Measurements from ENCODE around the gene ZNF800.
"Not testable (repeated sequence)": the region's sequence is repeated elsewhere in the genome, so short reads cannot be mapped to it uniquely, and the experiment has no call there.

Gene ZNF800, protein sequence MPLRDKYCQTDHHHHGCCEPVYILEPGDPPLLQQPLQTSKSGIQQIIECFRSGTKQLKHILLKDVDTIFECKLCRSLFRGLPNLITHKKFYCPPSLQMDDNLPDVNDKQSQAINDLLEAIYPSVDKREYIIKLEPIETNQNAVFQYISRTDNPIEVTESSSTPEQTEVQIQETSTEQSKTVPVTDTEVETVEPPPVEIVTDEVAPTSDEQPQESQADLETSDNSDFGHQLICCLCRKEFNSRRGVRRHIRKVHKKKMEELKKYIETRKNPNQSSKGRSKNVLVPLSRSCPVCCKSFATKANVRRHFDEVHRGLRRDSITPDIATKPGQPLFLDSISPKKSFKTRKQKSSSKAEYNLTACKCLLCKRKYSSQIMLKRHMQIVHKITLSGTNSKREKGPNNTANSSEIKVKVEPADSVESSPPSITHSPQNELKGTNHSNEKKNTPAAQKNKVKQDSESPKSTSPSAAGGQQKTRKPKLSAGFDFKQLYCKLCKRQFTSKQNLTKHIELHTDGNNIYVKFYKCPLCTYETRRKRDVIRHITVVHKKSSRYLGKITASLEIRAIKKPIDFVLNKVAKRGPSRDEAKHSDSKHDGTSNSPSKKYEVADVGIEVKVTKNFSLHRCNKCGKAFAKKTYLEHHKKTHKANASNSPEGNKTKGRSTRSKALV

DNA sequence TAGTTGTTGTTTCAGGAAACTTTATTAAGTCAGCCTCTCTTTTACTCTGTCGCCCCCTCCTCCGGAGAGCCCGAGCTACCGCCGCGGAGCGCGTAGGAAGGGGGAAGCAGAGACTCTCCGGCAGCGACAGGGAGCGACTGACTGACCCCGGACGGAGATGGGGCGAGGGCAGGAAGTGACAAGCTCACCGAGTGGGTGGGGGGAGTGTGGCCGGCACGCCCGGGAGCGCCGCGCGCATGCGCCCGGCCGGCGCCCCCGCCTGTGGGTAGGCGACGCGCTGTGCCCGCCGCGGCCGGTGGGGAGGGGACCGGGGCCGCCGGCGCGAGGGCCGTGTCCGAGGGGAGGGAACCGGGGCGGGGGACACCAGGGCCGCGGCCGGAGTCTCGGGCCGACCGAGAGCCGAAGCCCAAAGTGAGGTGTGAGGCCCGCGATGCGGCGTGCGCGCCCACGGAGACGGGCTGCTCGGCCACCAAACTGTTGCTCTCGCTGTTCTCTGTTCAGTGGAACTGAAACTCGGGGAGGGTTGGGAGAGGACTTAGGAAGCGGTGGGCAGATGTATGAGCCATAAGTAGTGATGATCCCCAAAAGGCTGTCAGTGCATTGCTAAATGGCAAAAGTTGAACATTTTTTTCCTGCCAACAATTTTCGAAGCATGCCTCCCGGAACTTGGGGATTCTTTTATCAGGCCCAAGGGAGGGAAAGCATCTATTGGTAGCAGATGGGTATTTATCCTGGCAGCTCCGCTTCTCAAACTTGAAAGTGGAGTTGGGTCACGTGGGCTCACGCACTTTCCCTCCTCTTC, at the start of gene ZNF800:
Gene ZNF800 (minus strand): TSS at position 143 of the 802 bp plus-strand sequence. CDS start 1,151 bp downstream, outside the sequence.
- Histone ChIP-seq H3K9ac (ENCODE audit: insufficient read length) (peak within 1 kb of the TSS; percentile 86), H3K4me3 (peak within 1 kb of the TSS; percentile 95), H3K36me3 (ENCODE audit: insufficient read depth, low read length) (peaks cover 30% of the 10 kb centered on the region), H3K9me3 (ENCODE audit: low read depth, low read length) (no peaks in the 10 kb centered on the region), H3K27ac (peak within 1 kb of the TSS; percentile 89)
- TF ChIP-seq FOXP2 (optimal IDR thresholded peaks at IDR 0.05; ENCODE audit: control extremely low read depth, extremely low read length, insufficient read depth), result no peak
- TF ChIP-seq EZH2 (IDR thresholded peaks at IDR 0.05), result no peak
- peak; percentile 93 for TF ChIP-seq POLR2AphosphoS5 (IDR thresholded peaks at IDR 0.05; ENCODE audit: borderline replicate concordance, low read depth, low read length)
- DNase-seq (ENCODE audit: low read depth, low spot score), result peak; percentile 60

DNA sequence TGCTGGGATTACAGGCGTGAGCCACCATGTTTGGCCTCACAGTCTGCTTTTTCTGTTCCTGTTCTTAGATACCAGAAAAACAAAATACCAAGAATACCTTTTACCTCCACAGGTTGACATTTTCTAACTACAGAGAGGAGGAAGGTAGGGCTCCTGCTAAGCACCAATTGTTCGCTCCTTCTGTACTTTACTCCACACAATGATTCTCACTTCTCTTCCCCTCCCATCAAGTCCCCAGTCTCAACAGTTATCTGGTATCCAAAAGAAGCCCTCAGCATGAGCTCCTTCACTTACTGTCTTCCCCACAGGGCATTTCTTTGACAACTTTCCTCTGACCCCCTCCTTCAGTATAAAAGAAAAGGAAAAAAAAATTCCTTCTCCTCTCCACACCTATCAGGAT, 47.7 kb upstream of the ZNF800 start:
- H3K9me3 ChIP-seq (ENCODE audit: low read depth, low read length), result no peaks in the 10 kb centered on the region
- no peak for DNase-seq (ENCODE audit: low read depth, low spot score)
- no peak overlapping the region for H3K27ac ChIP-seq
- H3K4me3 ChIP-seq, result no peak overlapping the region
- no peaks in the 10 kb centered on the region for H3K36me3 ChIP-seq (ENCODE audit: insufficient read depth, low read length)
- no peak for TF ChIP-seq POLR2AphosphoS5 (IDR thresholded peaks at IDR 0.05; ENCODE audit: borderline replicate concordance, low read depth, low read length)
- TF ChIP-seq FOXP2 (optimal IDR thresholded peaks at IDR 0.05; ENCODE audit: control extremely low read depth, extremely low read length, insufficient read depth), result no peak
- no peak for TF ChIP-seq EZH2 (IDR thresholded peaks at IDR 0.05)
- H3K9ac ChIP-seq (ENCODE audit: insufficient read length), result no peak overlapping the region

DNA sequence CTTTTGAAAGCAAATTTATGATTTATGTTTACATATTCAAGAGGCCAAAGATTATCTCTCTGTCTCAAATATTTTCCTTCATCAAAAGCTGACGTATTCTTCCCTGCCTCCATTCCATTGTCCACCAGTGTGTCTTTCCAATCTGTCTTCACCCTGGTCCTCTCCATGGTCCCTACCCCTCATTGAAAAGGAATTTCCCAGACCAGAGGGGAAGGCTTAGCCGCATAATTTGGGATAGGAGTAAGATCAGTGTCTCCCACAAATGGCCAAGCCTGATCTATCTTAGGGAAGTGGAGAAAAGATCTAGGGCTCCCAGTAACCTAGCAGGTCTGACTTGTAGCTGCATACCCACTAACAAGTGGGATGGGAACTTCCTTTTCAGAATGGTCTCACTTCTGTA, 46.3 kb upstream of the ZNF800 start:
- no peak overlapping the region for H3K4me3 ChIP-seq
- no peaks in the 10 kb centered on the region for H3K36me3 ChIP-seq (ENCODE audit: insufficient read depth, low read length)
- TF ChIP-seq EZH2 (IDR thresholded peaks at IDR 0.05) (no peak), FOXP2 (optimal IDR thresholded peaks at IDR 0.05; ENCODE audit: control extremely low read depth, extremely low read length, insufficient read depth) (no peak)
- H3K9me3 ChIP-seq (ENCODE audit: low read depth, low read length), result no peaks in the 10 kb centered on the region
- no peak overlapping the region for H3K9ac ChIP-seq (ENCODE audit: insufficient read length)
- H3K27ac ChIP-seq, result no peak overlapping the region
- DNase-seq (ENCODE audit: low read depth, low spot score), result no peak

DNA sequence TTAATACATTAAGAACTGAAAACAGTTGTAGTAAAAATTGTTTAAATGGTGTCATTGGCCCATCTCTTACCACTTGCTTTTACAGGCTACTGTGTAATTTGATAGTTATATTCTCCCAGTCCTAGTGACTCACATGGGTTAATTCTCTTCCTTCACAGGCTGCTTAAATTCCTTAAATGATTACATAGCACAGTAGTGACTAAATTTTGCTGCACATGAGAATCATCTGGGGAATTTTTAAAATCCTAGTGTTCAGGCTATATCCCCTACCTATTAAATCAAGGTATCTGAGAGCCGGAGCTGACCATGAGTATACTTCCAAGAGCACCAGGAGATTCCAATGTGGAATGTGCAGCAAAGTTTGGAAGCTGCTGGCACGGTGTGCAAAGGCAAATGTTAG, 45.3 kb upstream of the ZNF800 start:
- no peak for DNase-seq (ENCODE audit: low read depth, low spot score)
- no peak overlapping the region for H3K9ac ChIP-seq (ENCODE audit: insufficient read length)
- H3K27ac ChIP-seq, result no peak overlapping the region
- H3K36me3 ChIP-seq (ENCODE audit: insufficient read depth, low read length), result no peaks in the 10 kb centered on the region
- no peak for TF ChIP-seq POLR2AphosphoS5 (IDR thresholded peaks at IDR 0.05; ENCODE audit: borderline replicate concordance, low read depth, low read length)
- no peak for TF ChIP-seq EZH2 (IDR thresholded peaks at IDR 0.05)
- TF ChIP-seq FOXP2 (optimal IDR thresholded peaks at IDR 0.05; ENCODE audit: control extremely low read depth, extremely low read length, insufficient read depth), result no peak
- no peak overlapping the region for H3K4me3 ChIP-seq
- no peaks in the 10 kb centered on the region for H3K9me3 ChIP-seq (ENCODE audit: low read depth, low read length)

DNA sequence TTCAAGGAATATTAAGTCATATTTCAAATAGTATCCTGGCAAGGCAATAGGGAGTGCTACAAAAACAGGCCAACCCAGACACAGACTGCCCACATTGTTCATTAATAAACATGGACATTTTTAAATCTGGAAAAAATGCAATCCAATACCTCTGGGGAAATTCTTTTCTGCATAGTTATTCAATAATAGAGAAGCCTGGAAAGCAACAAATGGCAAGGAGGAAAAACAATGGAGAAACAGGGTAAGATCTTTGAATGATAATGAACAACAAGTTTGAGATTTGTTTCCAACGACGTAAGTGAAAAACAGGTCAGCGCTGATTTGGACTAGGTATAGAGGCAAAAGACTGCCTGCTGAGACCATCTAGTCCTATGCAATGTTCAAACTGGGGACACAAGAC, 44.7 kb upstream of the ZNF800 start:
- H3K9me3 ChIP-seq (ENCODE audit: low read depth, low read length), result no peaks in the 10 kb centered on the region
- H3K36me3 ChIP-seq (ENCODE audit: insufficient read depth, low read length), result no peaks in the 10 kb centered on the region
- no peak overlapping the region for H3K9ac ChIP-seq (ENCODE audit: insufficient read length)
- H3K27ac ChIP-seq, result no peak overlapping the region
- no peak overlapping the region for H3K4me3 ChIP-seq
- TF ChIP-seq POLR2AphosphoS5 (IDR thresholded peaks at IDR 0.05; ENCODE audit: borderline replicate concordance, low read depth, low read length) (no peak), EZH2 (IDR thresholded peaks at IDR 0.05) (no peak), FOXP2 (optimal IDR thresholded peaks at IDR 0.05; ENCODE audit: control extremely low read depth, extremely low read length, insufficient read depth) (no peak)
- DNase-seq (ENCODE audit: low read depth, low spot score), result no peak

DNA sequence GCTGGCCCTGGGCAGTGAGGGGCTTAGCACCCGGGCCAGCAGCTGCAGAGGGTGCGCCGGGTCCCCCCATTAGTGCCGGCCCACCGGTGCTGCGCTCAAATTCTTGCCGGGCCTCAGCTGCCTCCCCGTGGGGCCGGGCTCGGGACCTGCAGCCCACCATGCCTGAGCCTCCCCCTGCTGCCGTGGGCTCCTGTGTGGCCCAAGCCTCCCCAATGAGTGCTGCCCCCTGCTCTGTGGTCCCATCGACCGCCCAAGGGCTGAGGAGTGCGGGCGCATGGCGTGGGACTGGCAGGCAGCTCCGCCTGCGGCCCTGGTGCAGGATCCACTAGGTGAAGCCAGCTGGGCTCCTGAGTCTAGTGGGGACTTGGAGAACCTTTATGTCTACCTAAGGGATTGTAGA, 36.8 kb upstream of the ZNF800 start:
- not testable (repeated sequence) for H3K9me3 ChIP-seq (ENCODE audit: low read depth, low read length); H3K36me3 ChIP-seq (ENCODE audit: insufficient read depth, low read length); H3K4me3 ChIP-seq; H3K27ac ChIP-seq; H3K9ac ChIP-seq (ENCODE audit: insufficient read length); DNase-seq (ENCODE audit: low read depth, low spot score)

DNA sequence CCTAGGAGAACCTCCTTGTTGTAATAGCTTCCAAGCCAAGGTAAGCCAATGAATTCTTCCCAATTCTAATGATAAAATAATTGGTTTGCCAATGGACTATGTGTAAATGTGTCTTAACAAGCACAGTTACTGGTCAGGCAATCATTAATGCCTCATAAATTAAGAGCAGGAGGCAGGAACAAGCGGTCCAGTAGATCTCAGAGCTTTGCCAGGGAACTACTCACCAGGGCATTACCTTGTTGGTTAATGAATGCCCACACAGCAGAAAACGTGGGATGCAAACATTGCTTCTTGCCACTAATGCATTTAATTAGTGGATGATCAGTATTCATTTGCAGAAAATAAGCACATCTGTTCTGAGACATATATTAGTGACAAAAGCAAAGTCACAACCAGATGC, 26.7 kb upstream of the ZNF800 start:
- TF ChIP-seq POLR2AphosphoS5 (IDR thresholded peaks at IDR 0.05; ENCODE audit: borderline replicate concordance, low read depth, low read length) (no peak), EZH2 (IDR thresholded peaks at IDR 0.05) (no peak), FOXP2 (optimal IDR thresholded peaks at IDR 0.05; ENCODE audit: control extremely low read depth, extremely low read length, insufficient read depth) (no peak)
- Histone ChIP-seq H3K36me3 (ENCODE audit: insufficient read depth, low read length) (no peaks in the 10 kb centered on the region), H3K9ac (ENCODE audit: insufficient read length) (no peak overlapping the region), H3K27ac (no peak overlapping the region), H3K4me3 (no peak overlapping the region), H3K9me3 (ENCODE audit: low read depth, low read length) (no peaks in the 10 kb centered on the region)
- no peak for DNase-seq (ENCODE audit: low read depth, low spot score)

DNA sequence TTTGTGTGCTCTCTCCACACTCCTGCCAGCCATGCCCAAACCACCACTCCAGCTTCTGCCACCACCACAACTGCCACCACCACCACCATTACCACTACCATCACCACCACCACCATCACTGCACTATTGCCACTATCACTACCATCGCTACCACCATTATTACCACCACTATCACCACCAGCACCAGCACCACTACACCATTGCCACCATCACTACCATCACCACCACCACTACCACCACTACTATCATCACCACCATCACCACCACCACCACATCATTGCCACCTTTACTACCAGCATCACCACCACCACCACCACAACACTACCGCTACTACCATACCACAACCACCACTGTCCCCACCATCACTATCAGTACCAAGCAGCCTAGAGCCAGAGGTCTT, 26.0 kb upstream of the ZNF800 start:
- TF ChIP-seq POLR2AphosphoS5 (IDR thresholded peaks at IDR 0.05; ENCODE audit: borderline replicate concordance, low read depth, low read length), result no peak
- TF ChIP-seq EZH2 (IDR thresholded peaks at IDR 0.05), result no peak
- TF ChIP-seq FOXP2 (optimal IDR thresholded peaks at IDR 0.05; ENCODE audit: control extremely low read depth, extremely low read length, insufficient read depth), result no peak
- DNase-seq (ENCODE audit: low read depth, low spot score), result no peak
- H3K36me3 ChIP-seq (ENCODE audit: insufficient read depth, low read length), result no peaks in the 10 kb centered on the region
- no peak overlapping the region for H3K9ac ChIP-seq (ENCODE audit: insufficient read length)
- H3K4me3 ChIP-seq, result no peak overlapping the region
- H3K27ac ChIP-seq, result no peak overlapping the region
- H3K9me3 ChIP-seq (ENCODE audit: low read depth, low read length), result no peaks in the 10 kb centered on the region
